Mesendoderm (in vitro differentiated cells): ENCODE data around the gene SSBP3.
A peak's percentile ranks its signal among the peaks of the same experiment; 100 is the strongest.
"Not testable (repeated sequence)": the region's sequence is repeated elsewhere in the genome, so short reads cannot be mapped to it uniquely, and the experiment has no call there.

Experiments used
- DNase-seq: peaks from one replicate; pipeline ENCODE4 v3.0.0; 2013
- H2AK5ac ChIP-seq: 2 replicates; pipeline ENCODE4 v1.6.1; 2013; ENCODE audit warnings: low read length, inconsistent platforms
- H2BK120ac ChIP-seq: 2 replicates; pipeline ENCODE4 v1.6.1; 2013; ENCODE audit warnings: low read depth, mild to moderate bottlenecking, low read length, moderate library complexity, mixed read lengths
- H2BK15ac ChIP-seq: replicated peaks from 2 replicates; pipeline ENCODE4 v1.6.1; 2013; ENCODE audit warnings: low read depth, mild to moderate bottlenecking, moderate library complexity
- H2BK5ac ChIP-seq: 2 replicates; pipeline ENCODE4 v1.6.1; 2013; ENCODE audit warnings: low read length, inconsistent platforms
- H3K18ac ChIP-seq: 2 replicates; pipeline ENCODE4 v1.6.1; 2013; ENCODE audit warnings: mild to moderate bottlenecking, low read length, mixed read lengths
- H3K23ac ChIP-seq: one replicate; pipeline ENCODE4 v1.6.1; 2013; ENCODE audit warnings: low read length
- H3K27ac ChIP-seq: 2 replicates; pipeline ENCODE4 v1.5.1; 2013; ENCODE audit warnings: low read depth, mild to moderate bottlenecking, inconsistent platforms, low read length, moderate library complexity
- H3K27me3 ChIP-seq: 2 replicates; pipeline ENCODE4 v1.6.1; 2013; ENCODE audit warnings: low read length, control low read depth, mild to moderate bottlenecking, inconsistent platforms; ENCODE audit not compliant: insufficient read depth, poor library complexity
- H3K36me3 ChIP-seq: 2 replicates; pipeline ENCODE4 v1.6.1; 2013; ENCODE audit warnings: low read length, inconsistent platforms; ENCODE audit not compliant: control insufficient read depth, insufficient read depth
- H3K4ac ChIP-seq: one replicate; pipeline ENCODE4 v1.6.1; 2013; ENCODE audit warnings: low read depth, mild to moderate bottlenecking, low read length, moderate library complexity
- H3K4me1 ChIP-seq: 2 replicates; pipeline ENCODE4 v1.6.1; 2013; ENCODE audit warnings: low read depth, low read length, inconsistent platforms; ENCODE audit not compliant: control insufficient read depth
- H3K4me2 ChIP-seq: 2 replicates; pipeline ENCODE4 v1.6.1; 2013; ENCODE audit warnings: low read length
- H3K4me3 ChIP-seq: 2 replicates; pipeline ENCODE4 v1.5.1; 2013; ENCODE audit warnings: mild to moderate bottlenecking, low read length
- H3K56ac ChIP-seq: one replicate; pipeline ENCODE4 v1.6.1; 2013; ENCODE audit warnings: low read length
- H3K79me1 ChIP-seq: 2 replicates; pipeline ENCODE4 v1.6.1; 2013; ENCODE audit warnings: low read length, inconsistent platforms
- H3K79me2 ChIP-seq: 2 replicates; pipeline ENCODE4 v1.6.1; 2013; ENCODE audit warnings: mild to moderate bottlenecking, low read length; ENCODE audit not compliant: control insufficient read depth, insufficient read depth
- H3K9ac ChIP-seq: 2 replicates; pipeline ENCODE4 v1.6.1; 2013; ENCODE audit warnings: low read length, inconsistent platforms
- H4K5ac ChIP-seq: one replicate; pipeline ENCODE4 v1.6.1; 2013; ENCODE audit warnings: low read length
- H4K8ac ChIP-seq: one replicate; pipeline ENCODE4 v1.6.1; 2013; ENCODE audit warnings: low read depth, mild to moderate bottlenecking, control low read depth, low read length, moderate library complexity
- WGBS: extraction: QIAGEN DNeasy Blood & Tissue Kit; methylation state at CpG from one replicate; pipeline ENCODE4 v1.1.7; 2013; ENCODE audit warnings: low lambda C conversion rate, missing lambda C conversion rate; ENCODE audit not compliant: insufficient coverage; ENCODE audit errors: extremely low coverage; 5-methylcytosine and 5-hydroxymethylcytosine counted together

The SSBP3 gene

DNA sequence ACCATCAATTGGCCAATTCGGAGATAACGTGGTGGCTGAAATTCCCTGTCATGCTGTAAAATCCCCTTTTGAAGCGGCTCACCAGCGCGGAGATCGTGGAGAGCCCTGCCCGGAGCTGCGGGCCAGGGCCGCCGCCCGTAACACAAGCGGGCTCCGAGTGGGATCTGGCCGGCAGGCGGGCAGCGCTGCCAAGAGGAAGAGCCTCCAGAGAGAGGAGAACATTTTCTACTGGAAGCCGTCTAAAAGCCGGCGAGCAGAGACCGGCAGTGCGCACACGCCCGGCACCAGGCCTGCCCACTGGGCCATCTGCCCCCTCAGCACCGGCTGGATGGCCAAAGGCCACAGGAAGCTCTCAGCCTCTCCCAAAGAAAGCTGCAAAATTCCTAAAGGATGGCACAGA is 15.5 kb downstream of the SSBP3 start:
- Histone ChIP-seq H3K9ac (no peak overlapping the region), H3K4ac (no peak overlapping the region), H3K4me1 (no peaks in the 10 kb centered on the region), H3K4me2 (no peak overlapping the region), H2AK5ac (no peak overlapping the region), H3K79me2 (peaks cover 91% of the 10 kb centered on the region), H3K18ac (no peak overlapping the region), H3K36me3 (peaks cover 10% of the 10 kb centered on the region), H2BK15ac (no peak overlapping the region), H3K79me1 (peaks cover 51% of the 10 kb centered on the region), H3K27ac (no peak overlapping the region), H3K56ac (no peak overlapping the region), H3K23ac (no peak overlapping the region), H3K4me3 (no peak overlapping the region), H4K8ac (no peak overlapping the region), H3K27me3 (no peaks in the 10 kb centered on the region), H2BK120ac (no peak overlapping the region), H4K5ac (no peak overlapping the region), H2BK5ac (no peak overlapping the region)
- no peak for DNase-seq
- no CpG with 5 or more reads among the region's 24 CpGs for WGBS

DNA sequence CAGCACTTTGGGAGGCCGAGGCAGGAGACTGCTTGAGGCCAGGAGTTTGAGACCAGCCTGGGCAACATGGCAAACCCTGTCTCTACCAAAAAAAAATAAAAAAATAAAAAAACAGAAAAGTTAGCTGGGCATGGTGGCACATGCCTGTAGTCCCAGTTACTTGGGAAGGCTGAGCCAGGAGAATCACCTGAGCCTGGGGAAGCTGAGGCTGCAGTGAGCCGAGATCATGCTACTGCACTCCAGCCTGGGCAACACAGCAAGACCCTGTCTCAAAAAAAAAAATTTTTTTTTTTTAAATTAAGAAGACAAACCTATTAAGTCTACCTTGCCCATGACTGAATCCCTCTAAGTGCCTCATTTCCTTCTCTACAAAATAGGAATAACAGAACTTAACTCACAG is 16.6 kb downstream of the SSBP3 start:
- not testable (repeated sequence) for H3K18ac ChIP-seq, H3K36me3 ChIP-seq, H3K4ac ChIP-seq, H3K27ac ChIP-seq, H2BK5ac ChIP-seq, H3K23ac ChIP-seq, H3K4me2 ChIP-seq, H2BK15ac ChIP-seq, H3K4me1 ChIP-seq, H3K9ac ChIP-seq, DNase-seq, H3K27me3 ChIP-seq, H2BK120ac ChIP-seq, H4K5ac ChIP-seq, H2AK5ac ChIP-seq, H3K56ac ChIP-seq, H4K8ac ChIP-seq, H3K4me3 ChIP-seq
- Histone ChIP-seq H3K79me2 (peaks cover 93% of the 10 kb centered on the region), H3K79me1 (peaks cover 52% of the 10 kb centered on the region)
- no CpG with 5 or more reads among the region's 2 CpGs for WGBS

DNA sequence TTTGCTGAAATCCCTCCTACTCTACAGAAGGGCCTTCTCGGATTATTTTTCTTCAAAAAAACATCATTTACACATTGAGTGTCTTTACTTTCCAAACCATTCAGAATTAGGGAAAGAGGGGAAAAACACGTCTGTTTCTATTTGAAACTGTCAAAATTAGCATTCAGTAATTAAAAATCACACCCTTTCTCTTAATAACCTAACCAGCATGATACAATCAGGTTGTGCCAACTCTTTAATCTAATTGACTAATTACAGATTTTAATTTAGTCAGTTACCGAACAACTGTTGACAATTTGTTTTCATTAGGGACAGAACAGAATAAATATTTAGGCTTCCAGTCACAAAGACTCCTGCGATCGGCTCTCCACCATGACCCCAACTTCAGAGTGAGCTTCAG is 18.8 kb downstream of the SSBP3 start:
- no peak for DNase-seq
- H3K4me3 ChIP-seq, result no peak overlapping the region
- peaks cover 2% of the 10 kb centered on the region for H3K36me3 ChIP-seq
- no peak overlapping the region for H3K27ac ChIP-seq
- H2AK5ac ChIP-seq, result no peak overlapping the region
- H3K27me3 ChIP-seq, result no peaks in the 10 kb centered on the region
- H3K79me2 ChIP-seq, result peaks cover 87% of the 10 kb centered on the region
- H3K4me1 ChIP-seq, result no peaks in the 10 kb centered on the region
- no peak overlapping the region for H2BK15ac ChIP-seq
- no peak overlapping the region for H3K18ac ChIP-seq
- H4K5ac ChIP-seq, result no peak overlapping the region
- no peak overlapping the region for H3K4ac ChIP-seq
- peaks cover 43% of the 10 kb centered on the region for H3K79me1 ChIP-seq
- no CpG with 5 or more reads among the region's 5 CpGs for whole genome bisulfite sequencing
- H2BK5ac ChIP-seq, result no peak overlapping the region
- H2BK120ac ChIP-seq, result no peak overlapping the region
- H3K23ac ChIP-seq, result no peak overlapping the region
- H4K8ac ChIP-seq, result no peak overlapping the region
- no peak overlapping the region for H3K9ac ChIP-seq
- H3K4me2 ChIP-seq, result no peak overlapping the region
- H3K56ac ChIP-seq, result no peak overlapping the region

DNA sequence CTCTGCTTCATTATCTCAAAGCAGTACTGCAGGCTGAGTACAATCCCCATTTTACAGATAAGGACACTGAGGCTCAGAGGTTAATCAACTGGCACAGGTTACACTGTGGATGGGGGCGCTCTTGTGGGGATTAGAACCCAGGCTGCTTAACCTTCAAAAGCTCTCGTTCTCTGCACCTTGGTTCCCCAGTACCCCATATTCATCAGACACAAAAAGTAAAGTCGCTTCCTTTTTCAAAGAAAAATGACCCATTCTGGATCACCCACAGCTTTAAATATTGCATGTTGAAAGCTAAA is 20.5 kb downstream of the SSBP3 start:
- H3K9ac ChIP-seq, result no peak overlapping the region
- no peak overlapping the region for H3K4ac ChIP-seq
- H3K23ac ChIP-seq, result no peak overlapping the region
- no peak overlapping the region for H3K4me3 ChIP-seq
- no peaks in the 10 kb centered on the region for H3K27me3 ChIP-seq
- no peak overlapping the region for H2AK5ac ChIP-seq
- no peak for DNase-seq
- H3K4me1 ChIP-seq, result no peaks in the 10 kb centered on the region
- no peak overlapping the region for H3K56ac ChIP-seq
- H4K8ac ChIP-seq, result no peak overlapping the region
- no peak overlapping the region for H2BK120ac ChIP-seq
- no CpG with 5 or more reads among the region's 3 CpGs for WGBS
- peaks cover 38% of the 10 kb centered on the region for H3K79me1 ChIP-seq
- H2BK5ac ChIP-seq, result no peak overlapping the region
- H3K18ac ChIP-seq, result no peak overlapping the region
- H3K4me2 ChIP-seq, result no peak overlapping the region
- H3K79me2 ChIP-seq, result peaks cover 79% of the 10 kb centered on the region
- no peak overlapping the region for H3K27ac ChIP-seq
- H2BK15ac ChIP-seq, result no peak overlapping the region
- no peaks in the 10 kb centered on the region for H3K36me3 ChIP-seq
- H4K5ac ChIP-seq, result no peak overlapping the region

DNA sequence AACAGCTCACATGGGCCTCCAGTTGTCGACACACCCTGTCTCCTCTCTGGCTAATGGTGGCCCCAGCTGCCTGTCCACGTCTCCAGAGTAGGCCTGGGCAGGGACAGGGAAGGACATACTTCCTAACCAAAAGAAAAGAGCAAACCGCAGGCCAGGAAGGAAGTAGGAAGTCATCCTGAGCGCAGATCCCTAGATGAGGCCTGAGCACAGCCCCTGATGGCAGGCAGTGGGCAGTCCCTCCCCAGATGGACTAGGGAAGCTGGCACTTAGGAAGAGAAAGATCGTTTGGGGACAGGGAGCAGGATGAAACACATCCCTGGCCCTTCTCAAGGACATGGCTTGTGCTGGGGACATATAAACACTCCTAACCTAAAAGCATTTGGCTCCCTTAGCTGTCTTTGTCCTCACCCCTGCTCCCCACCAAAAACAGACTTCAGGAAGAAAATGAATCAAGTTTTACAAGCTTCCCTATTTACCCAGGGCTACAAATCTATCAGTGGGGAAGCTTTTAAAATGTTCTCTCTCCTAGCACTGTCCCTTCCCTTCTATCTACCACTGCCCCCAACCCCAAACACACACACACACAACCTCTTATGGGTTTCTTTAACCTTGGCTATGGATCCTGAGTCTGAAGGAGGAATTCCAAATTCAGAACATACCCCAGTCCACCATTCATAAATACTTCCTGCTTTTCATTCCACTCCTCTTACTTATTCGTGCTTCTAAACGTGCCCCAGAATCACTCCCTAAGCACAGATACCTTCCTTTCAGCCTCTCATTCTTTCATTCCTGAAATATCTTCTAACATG is 21.1 kb downstream of the SSBP3 start:
- Histone ChIP-seq H3K36me3 (no peaks in the 10 kb centered on the region), H3K4me2 (no peak overlapping the region), H3K23ac (no peak overlapping the region), H3K56ac (peak overlapping the region; percentile 9), H4K5ac (no peak overlapping the region), H3K4ac (no peak overlapping the region), H3K27ac (no peak overlapping the region), H3K4me3 (no peak overlapping the region), H2BK120ac (no peak overlapping the region), H4K8ac (no peak overlapping the region), H2AK5ac (no peak overlapping the region), H3K27me3 (no peaks in the 10 kb centered on the region), H3K9ac (no peak overlapping the region), H3K79me1 (peaks cover 35% of the 10 kb centered on the region), H2BK15ac (no peak overlapping the region), H3K4me1 (peaks cover 1% of the 10 kb centered on the region), H2BK5ac (no peak overlapping the region), H3K79me2 (peaks cover 79% of the 10 kb centered on the region), H3K18ac (no peak overlapping the region)
- WGBS, result no CpG with 5 or more reads among the region's 7 CpGs
- DNase-seq, result no peak

DNA sequence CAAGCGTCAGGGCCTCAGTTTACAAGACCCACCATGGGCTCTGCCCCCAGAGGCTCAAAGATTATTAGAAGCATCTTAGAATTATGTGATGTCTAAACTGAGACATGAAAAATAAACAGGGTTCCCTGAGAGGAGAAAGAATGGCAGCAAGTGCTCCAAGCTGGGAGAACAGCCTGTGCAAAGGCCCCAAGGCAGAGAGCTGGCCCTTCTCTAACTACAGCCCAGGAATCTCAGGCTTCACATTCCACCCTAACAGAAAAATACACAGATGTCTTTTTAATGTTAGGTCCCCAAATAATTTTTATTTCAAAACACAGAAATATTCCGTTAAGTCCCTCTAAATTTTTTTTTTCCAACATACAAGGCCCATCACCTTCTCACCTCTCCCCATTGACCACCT is 21.7 kb downstream of the SSBP3 start:
- no CpG with 5 or more reads among the region's 2 CpGs for WGBS

More for the DNA sequence above, 21.7 kb downstream of the SSBP3 start:
- Histone ChIP-seq H3K18ac (no peak overlapping the region), H3K4me3 (no peak overlapping the region), H3K4ac (no peak overlapping the region), H4K8ac (no peak overlapping the region), H3K56ac (no peak overlapping the region), H3K36me3 (no peaks in the 10 kb centered on the region), H3K79me1 (peaks cover 37% of the 10 kb centered on the region), H4K5ac (no peak overlapping the region), H3K9ac (no peak overlapping the region), H3K23ac (no peak overlapping the region), H2BK15ac (no peak overlapping the region), H2BK120ac (no peak overlapping the region), H3K27me3 (no peaks in the 10 kb centered on the region), H2BK5ac (no peak overlapping the region), H3K4me1 (peaks cover 6% of the 10 kb centered on the region), H3K4me2 (no peak overlapping the region), H3K79me2 (peaks cover 80% of the 10 kb centered on the region), H2AK5ac (no peak overlapping the region), H3K27ac (no peak overlapping the region)
- no peak for DNase-seq
